Measurements from ENCODE around the gene STK38. TPM values are rescaled to one million over a fixed set of nuclear protein-coding genes. Genes with fewer than 3 reads are reported as not detected.

STK38 gene
- total RNA-seq, result 100 to 1,000 TPM in 2 of 4 donors, 10 to 100 TPM in 2; 57.8 to 107 (median 87.9) TPM

GRCh38 chr6:36546920-36547645 lies at the start of gene STK38:
Gene STK38, minus strand, starts transcription at chr6:36547479. Its CDS starts 7,277 bp downstream, at chr6:36540202.
- H3K36me3 ChIP-seq, result no peaks in the 10 kb centered on the region
- no peaks in the 10 kb centered on the region for H3K27me3 ChIP-seq
- peak; percentile 90 to 97 (median 97) for DNase-seq
- peak in 1 of 6 experiments; percentile 2 for TF ChIP-seq CTCF (IDR thresholded peaks at IDR 0.05)
- TF ChIP-seq POLR2A (IDR thresholded peaks at IDR 0.05), result peak; percentile 94 to 98
- H3K4me1 ChIP-seq, result peaks cover 0 to 38% (median 8%) of the 10 kb centered on the region in 4 donors
- H3K27ac ChIP-seq, result peak within 1 kb of the TSS; percentile 92 to 98 (median 96)
- no peaks in the 10 kb centered on the region for H3K9me3 ChIP-seq
- peak within 1 kb of the TSS; percentile 70 to 96 (median 82) for H3K4me3 ChIP-seq

GRCh38 chr6:36596356-36596755 lies 49.1 kb upstream of the STK38 start:
- DNase-seq, result peak in 1 of 3 donors; percentile 19
- no peaks in the 10 kb centered on the region for H3K9me3 ChIP-seq
- peak overlapping the region; percentile 56 to 79 (median 66) for H3K4me3 ChIP-seq
- H3K27ac ChIP-seq, result peak overlapping the region; percentile 86 to 98 (median 92)
- TF ChIP-seq CTCF (IDR thresholded peaks at IDR 0.05) (no peak), POLR2A (IDR thresholded peaks at IDR 0.05) (no peak)
- H3K4me1 ChIP-seq, result peaks cover 0 to 50% (median 19%) of the 10 kb centered on the region in 4 donors
- no peaks in the 10 kb centered on the region for H3K27me3 ChIP-seq
- peaks cover 0 to 48% (median 0%) of the 10 kb centered on the region in 3 donors for H3K36me3 ChIP-seq

- DNase-seq, result peak in 2 of 3 donors; percentile 56 to 72
- Histone ChIP-seq H3K4me3 (peak overlapping the region; percentile 56 to 79 (median 66)), H3K27ac (peak overlapping the region; percentile 86 to 98 (median 92)), H3K27me3 (no peaks in the 10 kb centered on the region), H3K36me3 (peaks cover 0 to 35% (median 0%) of the 10 kb centered on the region in 3 donors), H3K4me1 (peaks cover 0 to 37% (median 17%) of the 10 kb centered on the region in 4 donors), H3K9me3 (no peaks in the 10 kb centered on the region)
- TF ChIP-seq CTCF (IDR thresholded peaks at IDR 0.05) (no peak), POLR2A (IDR thresholded peaks at IDR 0.05) (no peak)
Measured at GRCh38 chr6:36594816-36595643, 47.8 kb upstream of the STK38 start.

- peak in 5 of 6 experiments; percentile 36 to 76 (median 66) for TF ChIP-seq CTCF (IDR thresholded peaks at IDR 0.05)
- TF ChIP-seq POLR2A (IDR thresholded peaks at IDR 0.05), result peak; percentile 98 to 99
- H3K4me3 ChIP-seq, result peak within 1 kb of the TSS; percentile 56 to 79 (median 66)
- peaks cover 0 to 27% (median 0%) of the 10 kb centered on the region in 3 donors for H3K36me3 ChIP-seq
- H3K4me1 ChIP-seq, result peaks cover 0 to 29% (median 11%) of the 10 kb centered on the region in 4 donors
- no peaks in the 10 kb centered on the region for H3K9me3 ChIP-seq
- no peaks in the 10 kb centered on the region for H3K27me3 ChIP-seq
- DNase-seq, result peak; percentile 96 to 98 (median 97)
- H3K27ac ChIP-seq, result peak within 1 kb of the TSS; percentile 86 to 98 (median 92)
Measured at GRCh38 chr6:36594029-36594815, 46.9 kb upstream of the STK38 start, which contains the start of gene SRSF3. Gene SRSF3, plus strand, starts transcription at chr6:36594362. Its CDS starts 2,401 bp downstream, at chr6:36596763.
